Measurements from ENCODE around the gene RHO.
"Not testable (repeated sequence)": the region's sequence is repeated elsewhere in the genome, so short reads cannot be mapped to it uniquely, and the experiment has no call there.

DNA sequence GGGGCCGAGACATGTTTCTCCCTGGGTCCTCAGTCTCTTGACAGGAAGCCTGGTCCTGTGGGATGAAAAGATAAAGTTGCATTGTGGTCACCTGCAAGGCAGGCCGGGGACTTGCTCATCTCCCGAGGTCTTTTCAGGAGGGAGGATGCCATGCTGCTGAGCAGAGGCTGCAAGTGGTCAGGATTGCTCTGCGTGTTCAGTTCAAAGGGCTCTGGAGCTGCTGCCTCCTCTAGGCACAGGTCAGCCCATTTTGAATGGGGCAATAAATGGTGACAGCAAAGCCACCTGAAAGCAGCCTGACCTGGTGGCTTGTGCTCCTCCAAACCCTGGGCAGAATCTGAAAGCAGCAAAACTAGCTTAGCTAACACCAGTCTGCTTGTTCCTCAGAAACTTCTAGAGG is 37.4 kb upstream of the RHO start:
- TF ChIP-seq, protein P1, sequence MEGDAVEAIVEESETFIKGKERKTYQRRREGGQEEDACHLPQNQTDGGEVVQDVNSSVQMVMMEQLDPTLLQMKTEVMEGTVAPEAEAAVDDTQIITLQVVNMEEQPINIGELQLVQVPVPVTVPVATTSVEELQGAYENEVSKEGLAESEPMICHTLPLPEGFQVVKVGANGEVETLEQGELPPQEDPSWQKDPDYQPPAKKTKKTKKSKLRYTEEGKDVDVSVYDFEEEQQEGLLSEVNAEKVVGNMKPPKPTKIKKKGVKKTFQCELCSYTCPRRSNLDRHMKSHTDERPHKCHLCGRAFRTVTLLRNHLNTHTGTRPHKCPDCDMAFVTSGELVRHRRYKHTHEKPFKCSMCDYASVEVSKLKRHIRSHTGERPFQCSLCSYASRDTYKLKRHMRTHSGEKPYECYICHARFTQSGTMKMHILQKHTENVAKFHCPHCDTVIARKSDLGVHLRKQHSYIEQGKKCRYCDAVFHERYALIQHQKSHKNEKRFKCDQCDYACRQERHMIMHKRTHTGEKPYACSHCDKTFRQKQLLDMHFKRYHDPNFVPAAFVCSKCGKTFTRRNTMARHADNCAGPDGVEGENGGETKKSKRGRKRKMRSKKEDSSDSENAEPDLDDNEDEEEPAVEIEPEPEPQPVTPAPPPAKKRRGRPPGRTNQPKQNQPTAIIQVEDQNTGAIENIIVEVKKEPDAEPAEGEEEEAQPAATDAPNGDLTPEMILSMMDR (IDR thresholded peaks at IDR 0.05): not testable (repeated sequence)
- TF ChIP-seq POLR2A, POLR2AphosphoS5, EP300 (IDR thresholded peaks at IDR 0.05): not testable (repeated sequence)

All from gastroesophageal sphincter (tissue), 3 donors.